ENCODE measurements around the gene GHITM.
"Not testable (repeated sequence)": the region's sequence is repeated elsewhere in the genome, so short reads cannot be mapped to it uniquely, and the experiment has no call there.

GRCh38 chr10:84167289-84167653, 28.0 kb downstream of the GHITM start:
- TF ChIP-seq CTCF (conservative IDR thresholded peaks at IDR 0.05 in 1 of 2, IDR thresholded peaks at IDR 0.05 in 1 of 2; ENCODE audit: low read depth in 1 of 2, low read length in 2 of 2); EZH2 (IDR thresholded peaks at IDR 0.05; ENCODE audit: low read length, missing control alignments): not testable (repeated sequence)

All from fibroblast of lung (primary cell).